K562 (cell line): ENCODE measurements around the gene SYNPR. TPM values are rescaled to one million over a fixed set of nuclear protein-coding genes. Genes with fewer than 3 reads are reported as not detected.

Experiments
- ATAC-seq: fragments of 200-7000 bp; cut with Tn5 transposase; 3 replicates; pipeline ENCODE4 v1.9.1; 2020; ENCODE audit warnings: moderate library complexity
- BruUV-seq: library from RNA; stranded (reverse); fragments of 400-500 nt; replicated peaks from 2 replicates; lab custom pipeline; 2021; lab: Mats Ljungman, UMichigan
- CTCF ChIA-PET: fragments of 300-600 bp; formaldehyde crosslinking; extraction: SDS; loops from one replicate; lab custom pipeline; 2021; ENCODE audit warnings: low intra/inter-chr PET ratio; lab: Yijun Ruan, JAX
- POLR2A ChIA-PET: fragments of 300-600, 350-650 bp; sonication (Branson Sonifier 250); formaldehyde crosslinking; extraction: SDS; loops from one replicate; lab custom pipeline; 2021; ENCODE audit warnings: antibody characterized with exemption, inconsistent platforms; lab: Yijun Ruan, JAX
- DNase-seq, 4 experiments: peaks; one replicate each; pipeline versions ENCODE4 v3.0.0 to v3.0.0-alpha.2; 2011 to 2018; ENCODE audit warnings: low spot score in 3 of 4, mixed read lengths in 3 of 4; ENCODE audit errors: extremely low read depth in 1 of 4
- FAIRE-seq: peaks from 2 replicates; lab custom pipeline; 2011; peaks lifted over from hg19 to GRCh38; lab: Jason Lieb, UNC
- H2AFZ ChIP-seq: 2 replicates; pipeline ENCODE4 v1.6.0; 2011; ENCODE audit warnings: low read depth, low read length, control low read depth, inconsistent platforms
- H3K27ac ChIP-seq: fragments of 200-600 bp; 3 replicates; pipeline ENCODE4 v1.8.0; 2011; ENCODE audit warnings: low read depth, mild to moderate bottlenecking, control low read depth, inconsistent platforms, low read length, moderate library complexity, mixed read lengths; ENCODE audit errors: extremely low read depth
- H3K27me3 ChIP-seq, 2 experiments: fragments of 300-600 bp in 1 of 2; 2 replicates in 1 of 2; 3 replicates in 1 of 2; pipeline versions ENCODE4 v1.6.0 to v1.8.0; 2011; ENCODE audit warnings: inconsistent platforms in 2 of 2, low read length in 2 of 2, mild to moderate bottlenecking in 1 of 2, mixed read lengths in 1 of 2, moderate library complexity in 1 of 2; ENCODE audit not compliant: control insufficient read depth in 2 of 2, insufficient read depth in 2 of 2
- H3K36me3 ChIP-seq: fragments of 300-600 bp; 3 replicates; pipeline ENCODE4 v1.8.0; 2011; ENCODE audit warnings: mild to moderate bottlenecking, low read length, inconsistent platforms; ENCODE audit not compliant: control insufficient read depth, insufficient read depth
- H3K4me1 ChIP-seq, 2 experiments: fragments of 200-600 bp in 1 of 2; replicated peaks in 1 of 2; 2 replicates in 1 of 2; 3 replicates in 1 of 2; pipeline versions ENCODE4 v1.5.1 to v1.8.0; 2011; ENCODE audit warnings: inconsistent platforms in 2 of 2, low read length in 2 of 2, mild to moderate bottlenecking in 1 of 2, mixed read lengths in 1 of 2, moderate library complexity in 1 of 2; ENCODE audit not compliant: control insufficient read depth in 2 of 2, insufficient read depth in 2 of 2
- H3K4me2 ChIP-seq: 2 replicates; pipeline ENCODE4 v1.6.1; 2011; ENCODE audit warnings: low read length, control low read depth, inconsistent platforms, mixed read lengths; ENCODE audit not compliant: insufficient read depth
- H3K4me3 ChIP-seq: fragments of 200-600 bp; sonication (generic), shearing (Covaris generic); 2 replicates; pipeline ENCODE4 v1.5.1; 2016; ENCODE audit warnings: control low read depth, inconsistent platforms
- H3K79me2 ChIP-seq: fragments of 200-600 bp; 3 replicates; pipeline ENCODE4 v1.8.0; 2011; ENCODE audit warnings: low read length, inconsistent platforms; ENCODE audit not compliant: control insufficient read depth, insufficient read depth
- H3K9ac ChIP-seq, 2 experiments: 2 replicates each; pipeline versions ENCODE4 v1.6.0 to v1.6.1; 2011; ENCODE audit warnings: low read depth in 2 of 2, low read length in 2 of 2, control low read depth in 1 of 2, inconsistent platforms in 1 of 2, mild to moderate bottlenecking in 1 of 2, mixed read lengths in 1 of 2; ENCODE audit not compliant: insufficient read depth in 1 of 2
- H3K9me1 ChIP-seq: one replicate; pipeline ENCODE4 v1.6.0; 2011; ENCODE audit warnings: inconsistent platforms, mild to moderate bottlenecking, low read length, moderate library complexity; ENCODE audit not compliant: control insufficient read depth, insufficient read depth
- H3K9me3 ChIP-seq: replicated peaks from 2 replicates; pipeline ENCODE4 v1.5.1; 2011; ENCODE audit warnings: low read depth, low read length, inconsistent platforms; ENCODE audit not compliant: control insufficient read depth, insufficient read depth
- H4K20me1 ChIP-seq: replicated peaks from 2 replicates; pipeline ENCODE4 v1.6.1; 2011; ENCODE audit warnings: low read length, inconsistent platforms, mixed read lengths; ENCODE audit not compliant: control insufficient read depth, insufficient read depth
- FOXK1 ChIP-seq: sonication (generic); formaldehyde crosslinking; IDR thresholded peaks from 2 replicates; pipeline ENCODE4 v1.8.0; 2022; ENCODE audit warnings: missing genetic modification reagents, mild to moderate bottlenecking, borderline replicate concordance
- HNRNPH1 ChIP-seq: fragments of 200-400 bp; formaldehyde crosslinking; optimal IDR thresholded peaks from 2 replicates; pipeline ENCODE3; 2017; ENCODE audit warnings: low read depth, mild to moderate bottlenecking, low read length, moderate library complexity
- MAFF ChIP-seq: IDR thresholded peaks from 2 replicates; pipeline ENCODE4 v1.6.1; 2012; ENCODE audit warnings: low read length, improper control_type of control experiment
- PML ChIP-seq: IDR thresholded peaks from 2 replicates; pipeline ENCODE4 v1.6.1; 2012; ENCODE audit warnings: low read length, inconsistent platforms
- POU5F1 ChIP-seq: fragments of 150-350 bp; IDR thresholded peaks from 2 replicates; pipeline ENCODE4 v1.6.1; 2014; ENCODE audit warnings: borderline replicate concordance, low read length, low read depth, mild to moderate bottlenecking; ENCODE audit not compliant: partially characterized antibody
- PURB ChIP-seq: sonication (generic); formaldehyde crosslinking; IDR thresholded peaks from 2 replicates; pipeline ENCODE4 v1.9.0; 2021; ENCODE audit warnings: low read depth, mild to moderate bottlenecking, missing genetic modification reagents
- SP1 ChIP-seq: sonication (generic); formaldehyde crosslinking; IDR thresholded peaks from 2 replicates; pipeline ENCODE4 v1.8.1; 2022; ENCODE audit warnings: mild to moderate bottlenecking, missing genetic modification reagents
- ZNF316 ChIP-seq: fragments of 450-650 bp; IDR thresholded peaks from 2 replicates; pipeline ENCODE4 v1.6.1; 2016
- ZNF507 ChIP-seq: conservative IDR thresholded peaks from 2 replicates; pipeline ENCODE4 v1.6.1; 2017; ENCODE audit warnings: missing genetic modification characterization, missing compliant biosample characterization
- WGBS: fragments of 100-300 bp; shearing (Covaris generic); methylation state at CpG from one replicate; pipeline ENCODE4 v1.1.6; 2016; ENCODE audit warnings: low coverage, mixed read lengths; ENCODE audit not compliant: insufficient coverage; ENCODE audit errors: missing lambda C conversion rate; 5-methylcytosine and 5-hydroxymethylcytosine counted together
- in situ Hi-C: fragments of 300-500 bp; cut with MboI; formaldehyde crosslinking; loops from 4 replicates; pipeline ENCODE4 v1.15.0; 2018; ENCODE audit warnings: inconsistent platforms, mixed read lengths
- intact Hi-C: fragments of 100-400 bp; cut with micrococcal nuclease; formaldehyde crosslinking; loops from 2 replicates; pipeline ENCODE4 v1.14.2; 2022
- polyA plus RNA-seq, 8 experiments: library from polyadenylated mRNA; depleted of rRNA in 4 of 8; stranded (reverse) in 5 of 8; unstranded in 3 of 8; fragments of >200 nt; fragmentation: Nextera tagmentation in 2 of 8; fragmentation: Illumina TruSeq in 1 of 8; extraction: Ambion mirVana in 2 of 8; extraction: Trizol in 1 of 8; gene quantifications; 2 replicates each; pipeline versions ENCODE4 v1.2.1 to v1.2.3, GENCODE V29; 2011 to 2014; ENCODE audit warnings: inconsistent platforms in 1 of 8, missing spikeins in 1 of 8
- total RNA-seq, 7 experiments: library from RNA; depleted of rRNA in 6 of 7; stranded (reverse); fragments of >200 nt in 6 of 7; fragmentation: Illumina TruSeq in 2 of 7; extraction: Trizol in 2 of 7; gene quantifications; 2 replicates each; pipeline versions ENCODE4 v1.2.1 to v1.2.3, GENCODE V29; 2011 to 2021; ENCODE audit warnings: low replicate concordance in 1 of 7
- TF ChIP-seq, protein P1 (sequence below), 2 experiments: fragments of 450-650 bp in 1 of 2; sonication (generic) in 1 of 2; formaldehyde crosslinking; conservative IDR thresholded peaks; 2 replicates each; pipeline versions ENCODE4 v1.4.0 to v1.8.1; 2020 to 2022; ENCODE audit warnings: mild to moderate bottlenecking in 1 of 2, missing genetic modification reagents in 1 of 2
- TF ChIP-seq, protein P2 (sequence below): fragments of 450-650 bp; IDR thresholded peaks from 2 replicates; pipeline ENCODE4 v1.6.1; 2016; ENCODE audit warnings: antibody characterized with exemption
- TF ChIP-seq, protein P3 (sequence below): sonication (generic); formaldehyde crosslinking; IDR thresholded peaks from 2 replicates; pipeline ENCODE4 v1.8.0; 2022; ENCODE audit warnings: mild to moderate bottlenecking, missing genetic modification reagents
- TF ChIP-seq, protein P4 (sequence below): fragments of 200-800 bp; sonication (Bioruptor generic); IDR thresholded peaks from 2 replicates; pipeline ENCODE4 v1.6.1; 2017; ENCODE audit warnings: missing genetic modification characterization, missing compliant biosample characterization

Gene SYNPR
- total and polyA plus RNA-seq, 9 of the 15 experiments (the other 6 are each of a cell fraction or from before 2014, with no cell fraction given): not detected

DNA sequence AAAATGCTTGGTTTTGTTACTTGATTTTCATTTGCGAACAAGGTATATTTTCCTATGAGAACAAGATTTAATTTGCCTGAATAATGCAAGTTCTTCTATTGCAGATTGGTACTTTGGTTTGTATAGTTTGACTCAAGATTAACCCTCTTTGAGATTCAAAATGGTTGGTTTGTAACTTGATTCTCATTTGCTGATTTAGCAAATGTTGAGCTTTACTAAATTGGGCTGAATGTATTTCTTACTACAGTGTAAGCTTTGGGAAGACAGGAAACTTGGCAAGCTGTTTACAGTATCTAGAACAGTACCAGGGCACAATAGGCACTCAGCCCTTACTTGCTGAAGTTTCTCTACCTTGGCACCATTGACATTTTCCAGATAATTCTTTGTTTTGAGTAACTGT is 3.7 kb upstream of the SYNPR start:
- H3K9ac ChIP-seq: no peak overlapping the region
- TF ChIP-seq MAFF (peak; percentile 1; the same call in 1 of the 2 replicates), ZNF507 (tag) (no peak), ZNF316 (0 out of 2 replicates have a peak, but pooled peaks have one; percentile 4), FOXK1 (CRISPR knock-in tag) (no peak), PURB (CRISPR knock-in tag) (no peak), SP1 (CRISPR knock-in tag) (no peak), PML (no peak), POU5F1 (no peak), HNRNPH1 (no peak)
- TF ChIP-seq, protein P1, sequence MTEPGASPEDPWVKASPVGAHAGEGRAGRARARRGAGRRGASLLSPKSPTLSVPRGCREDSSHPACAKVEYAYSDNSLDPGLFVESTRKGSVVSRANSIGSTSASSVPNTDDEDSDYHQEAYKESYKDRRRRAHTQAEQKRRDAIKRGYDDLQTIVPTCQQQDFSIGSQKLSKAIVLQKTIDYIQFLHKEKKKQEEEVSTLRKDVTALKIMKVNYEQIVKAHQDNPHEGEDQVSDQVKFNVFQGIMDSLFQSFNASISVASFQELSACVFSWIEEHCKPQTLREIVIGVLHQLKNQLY (CRISPR knock-in tag; conservative IDR thresholded peaks at IDR 0.05): no peak
- TF ChIP-seq, protein P2, sequence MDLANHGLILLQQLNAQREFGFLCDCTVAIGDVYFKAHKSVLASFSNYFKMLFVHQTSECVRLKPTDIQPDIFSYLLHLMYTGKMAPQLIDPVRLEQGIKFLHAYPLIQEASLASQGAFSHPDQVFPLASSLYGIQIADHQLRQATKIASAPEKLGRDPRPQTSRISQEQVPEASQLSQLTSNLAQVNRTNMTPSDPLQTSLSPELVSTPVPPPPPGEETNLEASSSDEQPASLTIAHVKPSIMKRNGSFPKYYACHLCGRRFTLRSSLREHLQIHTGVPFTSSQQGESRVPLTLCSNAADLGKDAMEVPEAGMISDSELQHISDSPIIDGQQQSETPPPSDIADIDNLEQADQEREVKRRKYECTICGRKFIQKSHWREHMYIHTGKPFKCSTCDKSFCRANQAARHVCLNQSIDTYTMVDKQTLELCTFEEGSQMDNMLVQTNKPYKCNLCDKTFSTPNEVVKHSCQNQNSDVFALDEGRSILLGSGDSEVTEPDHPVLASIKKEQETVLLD: no peak
- TF ChIP-seq, protein P3, sequence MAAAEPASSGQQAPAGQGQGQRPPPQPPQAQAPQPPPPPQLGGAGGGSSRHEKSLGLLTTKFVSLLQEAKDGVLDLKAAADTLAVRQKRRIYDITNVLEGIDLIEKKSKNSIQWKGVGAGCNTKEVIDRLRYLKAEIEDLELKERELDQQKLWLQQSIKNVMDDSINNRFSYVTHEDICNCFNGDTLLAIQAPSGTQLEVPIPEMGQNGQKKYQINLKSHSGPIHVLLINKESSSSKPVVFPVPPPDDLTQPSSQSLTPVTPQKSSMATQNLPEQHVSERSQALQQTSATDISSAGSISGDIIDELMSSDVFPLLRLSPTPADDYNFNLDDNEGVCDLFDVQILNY (CRISPR knock-in tag): no peak
- TF ChIP-seq, protein P4, sequence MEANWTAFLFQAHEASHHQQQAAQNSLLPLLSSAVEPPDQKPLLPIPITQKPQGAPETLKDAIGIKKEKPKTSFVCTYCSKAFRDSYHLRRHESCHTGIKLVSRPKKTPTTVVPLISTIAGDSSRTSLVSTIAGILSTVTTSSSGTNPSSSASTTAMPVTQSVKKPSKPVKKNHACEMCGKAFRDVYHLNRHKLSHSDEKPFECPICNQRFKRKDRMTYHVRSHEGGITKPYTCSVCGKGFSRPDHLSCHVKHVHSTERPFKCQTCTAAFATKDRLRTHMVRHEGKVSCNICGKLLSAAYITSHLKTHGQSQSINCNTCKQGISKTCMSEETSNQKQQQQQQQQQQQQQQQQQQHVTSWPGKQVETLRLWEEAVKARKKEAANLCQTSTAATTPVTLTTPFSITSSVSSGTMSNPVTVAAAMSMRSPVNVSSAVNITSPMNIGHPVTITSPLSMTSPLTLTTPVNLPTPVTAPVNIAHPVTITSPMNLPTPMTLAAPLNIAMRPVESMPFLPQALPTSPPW (CRISPR knock-in tag): no peak
- TF ChIP-seq, all 486 proteins: peak for 2
- no peak for DNase-seq
- ChIA-PET POLR2A (no interaction called here), CTCF (no interaction called here)
- Histone ChIP-seq H3K9me3 (no peaks in the 10 kb centered on the region), H3K4me3 (no peak overlapping the region), H3K4me1 (no peaks in the 10 kb centered on the region), H3K4me2 (no peak overlapping the region), H3K27ac (no peak overlapping the region), H2AFZ (no peak overlapping the region), H3K27me3 (peaks cover 0 to 10% of the 10 kb centered on the region in 2 experiments; a peak in 1 of 5 replicates), H3K9me1 (no peaks in the 10 kb centered on the region), H3K79me2 (no peaks in the 10 kb centered on the region), H4K20me1 (no peaks in the 10 kb centered on the region), H3K36me3 (no peaks in the 10 kb centered on the region)
- ATAC-seq: no peak
- no peak for FAIRE-seq
- 0% methylated on average over 1 of the region's 1 CpG for WGBS
- in situ Hi-C loops (no loop called here), intact Hi-C loops (no loop called here)
- BruUV-seq: no TSS peak
